GM19043 (cell line): Measurements from ENCODE around the gene C21orf58.
"Not testable (repeated sequence)": the region's sequence is repeated elsewhere in the genome, so short reads cannot be mapped to it uniquely, and the experiment has no call there.

Experiments
- ATAC-seq: cut with Tn5 transposase; IDR thresholded peaks from one replicate; pipeline ENCODE4 v1.9.1; 2021; ENCODE audit warnings: low read depth; ENCODE audit not compliant: unreplicated experiment

The C21orf58 gene

DNA sequence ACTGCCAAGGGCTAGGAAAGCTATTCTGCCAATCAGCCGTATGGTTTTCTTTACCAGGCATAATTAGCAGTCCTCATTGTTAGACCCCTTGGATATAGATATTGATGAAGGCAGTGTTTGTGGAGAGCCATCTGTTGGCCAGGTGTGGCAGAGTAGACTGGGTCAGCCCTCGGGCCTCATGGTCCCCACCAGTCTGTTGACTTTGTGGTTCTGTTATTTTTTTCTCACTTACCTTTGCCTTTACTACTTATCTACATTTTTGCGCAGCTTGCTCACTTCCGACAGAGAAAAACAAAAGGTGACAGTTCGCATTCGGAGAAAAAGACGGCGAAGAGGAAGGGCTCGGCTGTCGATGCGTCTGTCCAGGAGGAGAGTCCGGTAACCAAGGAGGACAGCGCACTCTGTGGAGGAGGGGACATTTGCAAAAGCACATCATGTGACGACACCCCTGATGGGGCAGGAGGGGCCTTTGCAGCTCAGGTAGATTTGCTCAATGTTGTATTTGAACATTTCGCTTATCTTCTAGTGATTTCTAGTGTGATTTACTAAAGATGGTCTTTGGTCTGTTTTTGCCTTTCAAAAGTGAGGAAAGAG is 2.5 kb upstream of the C21orf58 start:
- ATAC-seq = no peak

DNA sequence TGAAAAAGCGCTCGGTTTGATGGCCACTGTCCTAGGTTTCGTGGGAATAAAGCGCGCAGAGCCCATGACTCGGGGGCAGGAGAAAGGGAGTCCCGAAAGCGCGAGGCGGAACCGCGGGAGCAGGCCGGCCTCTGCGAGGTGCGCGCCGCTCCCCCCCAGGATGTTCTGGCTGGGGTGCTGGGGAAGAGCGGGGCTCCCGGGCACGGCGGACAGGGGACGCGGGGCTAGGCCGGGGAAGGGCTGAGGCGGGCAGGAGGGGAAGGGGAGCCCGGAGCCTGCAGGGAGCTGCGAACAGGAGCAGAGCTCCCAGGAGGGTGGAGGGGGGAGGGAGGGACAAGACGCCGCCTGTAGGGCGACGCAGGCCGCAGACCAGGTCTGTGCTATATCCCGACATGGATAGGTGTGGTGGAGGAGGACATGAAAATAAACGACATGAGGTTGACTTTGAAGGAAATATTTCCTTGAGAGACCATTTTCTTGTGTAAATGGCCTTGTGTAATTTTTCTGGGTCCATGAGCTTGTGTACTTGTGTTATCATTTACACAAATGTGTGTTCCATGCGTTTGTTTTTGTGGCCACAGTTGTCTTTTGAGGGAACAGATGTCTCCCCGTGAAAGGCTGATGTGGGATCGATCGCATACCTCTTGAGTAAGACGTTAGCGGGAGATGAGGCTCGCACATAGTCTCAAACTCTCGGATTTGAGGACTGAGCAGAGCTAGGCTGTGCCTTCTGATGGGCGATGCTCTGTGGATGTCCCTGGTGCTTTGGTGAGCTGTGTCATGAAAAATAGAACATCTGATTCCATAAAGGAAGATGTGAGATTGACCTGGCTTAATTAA is 1.6 kb upstream of the C21orf58 start:
- no peak for ATAC-seq

- peak; percentile 41 for ATAC-seq
These were observed 861 bp upstream of the C21orf58 start for GRCh38 chr21:46324390-46325072.

GRCh38 chr21:46323227-46323709 is 402 bp downstream of the C21orf58 start:
- no peak for ATAC-seq

- no peak for ATAC-seq
These were observed 1.1 kb downstream of the C21orf58 start for GRCh38 chr21:46322351-46323226.

DNA sequence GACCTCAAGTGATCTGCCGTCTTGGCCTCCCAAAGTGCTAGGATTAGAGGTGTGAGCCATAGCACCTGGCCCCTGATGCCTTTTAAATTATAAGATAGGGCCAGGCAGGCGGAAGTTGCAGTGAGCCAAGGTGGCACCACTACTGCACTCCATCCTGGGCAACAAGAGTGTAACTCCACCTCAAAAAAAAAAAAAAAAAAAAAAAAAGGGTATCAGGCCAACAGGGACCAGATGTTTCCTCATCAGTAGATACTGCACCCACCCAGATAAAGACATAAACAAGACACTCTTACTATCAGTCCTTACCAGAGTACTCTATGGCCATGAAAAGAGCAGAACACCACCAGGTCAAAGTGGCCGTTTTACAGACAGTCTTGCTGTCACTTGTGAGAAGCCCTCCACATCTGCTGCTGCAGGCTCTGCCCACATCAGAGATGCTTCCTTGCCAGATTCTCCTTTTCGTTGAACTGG is 3.3 kb downstream of the C21orf58 start:
- ATAC-seq = no peak

DNA sequence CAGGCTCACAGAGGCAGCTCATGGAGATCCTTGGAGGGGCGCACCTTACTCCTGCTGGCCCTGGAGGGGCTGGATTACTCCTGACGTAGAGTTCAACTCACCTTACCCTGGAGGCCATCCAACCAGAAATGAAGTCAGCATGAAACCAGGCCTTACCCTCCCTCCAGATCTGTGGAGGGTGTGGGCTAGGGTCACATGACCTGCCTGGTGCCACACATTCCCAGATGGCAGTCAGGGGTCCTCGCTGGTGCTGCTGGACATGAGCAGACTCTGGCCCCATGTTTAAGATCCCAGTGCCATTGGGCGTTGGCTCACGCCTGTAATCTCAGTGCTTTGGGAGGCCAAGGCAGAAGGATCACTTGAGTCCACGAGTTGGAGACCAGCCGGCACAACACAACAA is 4.5 kb downstream of the C21orf58 start:
- ATAC-seq = no peak

- ATAC-seq = no peak
These were observed 5.2 kb downstream of the C21orf58 start for GRCh38 chr21:46318464-46318845.

DNA sequence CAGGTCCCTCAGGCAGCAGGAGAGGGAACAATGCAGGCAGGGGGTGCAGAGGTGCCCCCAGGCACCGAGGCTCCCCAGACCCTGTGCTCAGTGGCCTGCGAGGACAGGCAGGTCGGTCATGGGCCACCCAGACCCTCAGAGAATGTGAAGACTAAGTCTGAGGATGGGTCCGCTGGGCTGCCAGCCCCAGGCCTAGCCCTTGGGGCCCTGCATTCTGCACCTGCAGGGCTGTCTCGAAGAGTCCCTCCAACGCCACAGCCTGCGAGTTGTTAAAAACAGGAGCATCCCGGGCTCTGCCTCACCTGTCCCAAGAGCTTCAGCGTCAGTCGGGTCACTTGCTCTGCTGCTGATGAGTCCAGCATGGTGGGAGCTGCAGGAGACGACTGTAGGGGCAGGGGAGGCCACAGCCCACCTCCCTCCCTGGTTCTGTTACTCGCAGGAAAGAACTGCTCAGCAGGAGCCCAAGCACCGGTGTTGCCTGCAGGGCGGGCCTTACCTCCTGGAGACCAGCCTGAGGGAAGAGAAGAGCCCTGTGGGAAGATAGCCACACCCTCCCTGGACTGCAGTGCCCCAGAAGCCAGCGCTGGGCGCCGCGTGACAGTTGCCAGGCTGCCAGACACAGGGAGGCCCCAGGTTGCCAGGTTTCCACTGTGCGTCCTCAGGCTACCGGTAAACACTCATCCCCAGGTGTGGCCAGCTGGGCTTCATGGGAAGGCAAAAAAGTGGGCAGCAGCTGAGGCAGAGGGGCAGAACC is 5.8 kb downstream of the C21orf58 start:
- no peak for ATAC-seq

- no peak for ATAC-seq
These were observed 6.9 kb downstream of the C21orf58 start for GRCh38 chr21:46316708-46317324.

DNA sequence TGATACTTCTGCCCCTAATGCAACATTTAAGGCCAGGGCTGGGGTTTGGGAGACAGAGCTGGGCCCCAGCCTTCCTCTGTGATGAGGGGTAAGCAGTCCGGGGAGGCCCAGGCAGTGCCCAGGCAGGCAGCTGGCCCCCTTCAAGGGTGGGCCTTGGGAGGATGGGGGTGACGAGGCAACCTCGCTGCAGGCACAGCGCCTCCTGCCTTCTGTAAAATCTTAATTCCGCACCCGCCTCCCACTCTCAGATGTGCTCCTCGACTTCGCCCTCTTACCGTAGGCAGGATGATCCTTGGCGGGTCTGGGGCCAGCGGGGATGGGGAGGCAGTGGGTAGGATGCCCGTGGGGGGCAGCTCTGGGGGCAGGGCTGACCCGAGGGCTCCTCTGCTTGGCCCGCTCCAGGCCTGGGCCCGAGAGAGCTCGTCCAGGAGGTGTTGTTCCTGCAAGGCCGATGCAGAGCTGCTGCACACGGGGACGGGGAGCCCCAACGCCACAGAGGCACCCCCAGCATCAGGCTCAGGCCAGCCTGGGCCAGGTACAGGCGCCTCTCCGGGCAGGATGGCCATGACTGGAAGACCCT is 9.1 kb downstream of the C21orf58 start:
- ATAC-seq = no peak

DNA sequence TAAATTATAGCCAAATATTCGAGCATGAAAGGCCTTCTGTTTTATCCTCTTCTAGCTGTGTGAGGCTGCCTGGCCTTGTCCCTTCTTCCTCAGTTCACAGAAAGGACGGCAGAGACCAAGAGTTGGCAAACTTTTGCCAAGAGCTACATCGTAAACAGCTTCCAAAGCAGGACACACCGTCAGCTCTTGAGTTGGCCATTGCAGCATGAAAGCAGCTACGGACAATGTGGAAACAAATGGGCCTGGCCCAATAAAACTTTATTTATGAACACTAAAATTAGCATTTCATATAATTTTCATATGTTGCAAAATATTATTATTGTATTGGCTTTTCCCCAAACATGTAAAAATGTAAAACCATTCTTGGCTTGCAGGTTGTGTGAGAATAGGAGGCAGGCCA is 10.7 kb downstream of the C21orf58 start:
- ATAC-seq = no peak

- no peak for ATAC-seq
These were observed 12.1 kb downstream of the C21orf58 start for GRCh38 chr21:46311568-46311967.

GRCh38 chr21:46310260-46310659 is 13.4 kb downstream of the C21orf58 start:
- ATAC-seq = not testable (repeated sequence)

- no peak for ATAC-seq
These were observed 15.2 kb downstream of the C21orf58 start for GRCh38 chr21:46308431-46308830.

- ATAC-seq = no peak
These were observed 16.0 kb downstream of the C21orf58 start for GRCh38 chr21:46307625-46308024.

- ATAC-seq = no peak
These were observed 18.7 kb downstream of the C21orf58 start for GRCh38 chr21:46304955-46305354.

GRCh38 chr21:46304437-46304836 is 19.2 kb downstream of the C21orf58 start:
- no peak for ATAC-seq

- no peak for ATAC-seq
These were observed 21.9 kb downstream of the C21orf58 start for GRCh38 chr21:46301759-46302158.
